Activated naive CD8-positive, alpha-beta T cell treated with anti-CD3 and anti-CD28 coated beads, Interleukin-2, amount 50 U/mL, for 24 hours (primary cell): ENCODE data around the gene PRKN.
"Not testable (repeated sequence)": the region's sequence is repeated elsewhere in the genome, so short reads cannot be mapped to it uniquely, and the experiment has no call there.

Experiments
- ATAC-seq: fragments of 150-1000 bp; cut with Tn5 transposase; one replicate; pipeline ENCODE4 v1.10.0; 2021
- DNase-seq: peaks from one replicate; pipeline ENCODE4 v3.0.0; 2021
- H3K27ac Mint-ChIP-seq: one replicate; pipeline ENCODE4 v1.8.0; 2021; ENCODE audit warnings: mild to moderate bottlenecking, mixed read lengths
- H3K27me3 Mint-ChIP-seq: one replicate; pipeline ENCODE4 v1.8.0; 2021; ENCODE audit warnings: mixed read lengths
- H3K36me3 Mint-ChIP-seq: one replicate; pipeline ENCODE4 v1.8.0; 2021; ENCODE audit warnings: low read depth, mixed read lengths
- H3K4me1 Mint-ChIP-seq: one replicate; pipeline ENCODE4 v1.8.0; 2021; ENCODE audit warnings: mixed read lengths
- H3K4me3 Mint-ChIP-seq: one replicate; pipeline ENCODE4 v1.8.0; 2021; ENCODE audit warnings: mild to moderate bottlenecking, moderate library complexity, mixed read lengths
- H3K9me3 Mint-ChIP-seq: one replicate; pipeline ENCODE4 v1.8.0; 2021; ENCODE audit warnings: mixed read lengths

Gene PRKN

DNA sequence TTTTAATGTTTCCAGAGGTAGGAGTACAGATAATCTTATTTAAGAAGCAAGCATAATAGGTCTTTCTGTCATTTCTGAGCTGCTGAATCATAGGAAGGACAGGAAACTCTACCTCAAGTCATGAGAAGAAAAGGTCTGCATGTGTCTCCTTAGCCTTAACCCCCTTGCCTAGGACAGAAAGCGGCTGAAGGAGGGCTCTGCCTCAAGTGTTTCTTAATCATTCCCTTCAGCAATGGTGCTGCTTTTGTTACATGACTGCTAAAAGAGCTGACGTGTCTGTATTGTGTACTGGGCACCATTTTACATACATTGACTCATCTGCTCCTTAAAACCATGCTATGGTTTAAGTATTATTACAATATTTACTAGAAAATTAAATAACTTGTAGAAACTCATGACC is 889.7 kb downstream of the PRKN start:
- Mint-ChIP-seq H3K4me1 (no peaks in the 10 kb centered on the region), H3K9me3 (no peaks in the 10 kb centered on the region), H3K36me3 (no peaks in the 10 kb centered on the region), H3K27me3 (no peaks in the 10 kb centered on the region), H3K27ac (no peak overlapping the region), H3K4me3 (no peak overlapping the region)
- ATAC-seq, result no peak
- DNase-seq, result no peak

DNA sequence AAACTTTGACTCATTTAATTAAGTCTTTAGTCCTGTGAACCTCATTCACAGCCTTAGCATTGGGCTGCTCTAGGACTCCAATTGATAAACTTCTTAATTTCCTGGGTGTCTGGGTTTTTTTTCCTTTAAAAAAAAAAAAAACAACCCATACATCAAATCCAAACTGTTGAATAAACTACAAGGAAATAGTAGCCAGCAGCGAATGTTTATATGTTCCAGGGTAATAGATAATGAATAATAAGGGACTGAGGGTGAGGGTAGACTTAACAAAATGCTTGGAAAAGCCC is 890.2 kb downstream of the PRKN start:
- H3K4me3 Mint-ChIP-seq, result no peak overlapping the region
- no peak for DNase-seq
- no peak for ATAC-seq
- H3K9me3 Mint-ChIP-seq, result no peaks in the 10 kb centered on the region
- no peaks in the 10 kb centered on the region for H3K4me1 Mint-ChIP-seq
- H3K27ac Mint-ChIP-seq, result no peak overlapping the region
- H3K36me3 Mint-ChIP-seq, result no peaks in the 10 kb centered on the region
- no peaks in the 10 kb centered on the region for H3K27me3 Mint-ChIP-seq

DNA sequence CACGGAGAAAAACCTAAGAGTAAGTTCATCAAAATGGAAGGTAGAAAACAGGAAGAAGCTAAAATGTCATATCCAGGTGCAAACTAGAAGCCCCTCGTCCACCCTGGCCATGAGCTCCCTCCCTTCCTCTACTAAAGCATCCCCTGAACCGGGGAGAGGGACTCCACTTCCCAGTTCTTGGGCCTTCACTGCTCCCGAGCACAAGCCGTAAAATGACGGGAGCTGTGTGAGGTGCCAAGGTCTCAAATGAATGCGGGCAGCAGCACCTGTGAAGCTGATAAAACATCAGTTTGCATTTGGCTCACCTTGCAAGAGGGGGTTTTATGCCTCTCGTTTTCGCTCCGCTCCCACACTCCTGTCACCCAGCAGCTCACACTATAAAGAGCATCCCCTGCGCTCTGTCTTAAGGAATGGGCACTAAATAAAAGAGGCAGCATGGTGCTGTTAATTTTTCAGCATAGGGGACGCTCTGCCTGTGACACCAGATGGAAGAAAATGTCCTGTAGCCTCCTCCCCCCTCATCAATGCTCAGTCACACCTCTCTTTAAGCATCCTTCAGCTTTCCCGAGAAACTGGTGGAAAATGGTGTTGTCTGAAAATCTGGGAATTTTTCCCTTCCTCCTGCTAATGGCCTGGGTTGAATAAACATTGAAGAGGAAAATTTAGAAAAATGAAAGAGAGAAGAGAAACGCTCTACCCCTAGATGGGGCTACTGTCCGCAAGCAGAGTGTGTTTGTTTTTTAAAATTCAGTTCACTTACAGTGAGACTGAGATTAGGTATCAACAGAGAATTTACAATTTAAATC is 890.7 kb downstream of the PRKN start:
- Mint-ChIP-seq H3K36me3 (no peaks in the 10 kb centered on the region), H3K4me1 (no peaks in the 10 kb centered on the region), H3K4me3 (no peak overlapping the region), H3K27me3 (no peaks in the 10 kb centered on the region), H3K27ac (no peak overlapping the region), H3K9me3 (no peaks in the 10 kb centered on the region)
- no peak for DNase-seq
- no peak for ATAC-seq

DNA sequence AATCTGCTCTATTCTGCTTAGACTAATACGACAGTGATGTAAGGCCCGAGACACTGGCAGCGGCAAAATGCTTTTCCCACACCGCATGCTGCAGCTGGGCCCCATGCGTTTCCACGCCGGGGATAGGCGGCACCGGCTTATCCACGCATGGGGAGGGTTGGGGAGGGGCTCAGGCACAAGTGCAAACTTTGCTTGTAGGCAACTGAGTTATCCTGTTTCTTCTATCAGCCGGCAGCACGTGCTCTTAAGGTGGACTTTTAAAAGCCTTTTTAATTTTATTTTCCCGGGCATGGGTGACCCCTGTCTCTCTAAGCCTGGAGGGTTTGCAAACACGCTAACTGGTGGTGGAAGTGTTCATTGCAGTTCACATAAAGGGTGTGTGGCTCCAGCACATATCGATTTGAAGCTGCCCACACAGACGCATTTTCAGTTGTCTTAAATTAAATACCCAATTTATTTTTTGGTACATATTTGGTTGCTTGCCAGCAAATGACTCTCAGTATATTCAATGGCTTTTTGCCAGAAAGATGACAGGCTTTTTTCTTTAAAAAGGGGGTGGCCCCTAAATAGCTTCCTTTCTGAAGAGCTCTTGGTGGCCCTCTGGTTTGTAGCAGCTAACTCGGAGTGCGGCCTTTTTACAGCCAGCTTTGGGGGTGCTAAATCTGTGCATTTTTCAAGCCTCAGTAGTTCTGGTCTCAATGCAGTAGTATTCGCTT is 891.9 kb downstream of the PRKN start:
- H3K36me3 Mint-ChIP-seq, result no peaks in the 10 kb centered on the region
- ATAC-seq, result no peak
- H3K27me3 Mint-ChIP-seq, result no peaks in the 10 kb centered on the region
- H3K4me3 Mint-ChIP-seq, result no peak overlapping the region
- no peaks in the 10 kb centered on the region for H3K9me3 Mint-ChIP-seq
- H3K27ac Mint-ChIP-seq, result no peak overlapping the region
- DNase-seq, result no peak
- H3K4me1 Mint-ChIP-seq, result no peaks in the 10 kb centered on the region

DNA sequence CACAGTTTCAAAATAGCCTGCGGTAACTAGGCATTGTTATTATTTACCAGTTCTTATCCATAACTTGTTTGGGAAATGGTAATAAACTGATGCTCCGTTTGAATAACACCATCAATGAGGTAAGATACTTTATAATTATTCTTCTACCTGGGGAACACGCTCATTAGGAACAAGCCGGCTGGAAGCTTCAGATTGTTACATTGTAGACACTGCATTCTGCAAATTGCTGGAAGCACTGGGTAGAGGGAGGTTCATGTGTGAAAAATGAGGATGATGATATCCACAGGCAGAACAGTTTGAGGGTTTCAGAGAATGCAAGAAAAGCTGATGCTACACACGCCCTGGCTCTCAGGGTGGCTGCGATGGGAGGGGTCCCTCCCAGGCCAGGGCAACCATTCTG is 893.1 kb downstream of the PRKN start:
- Mint-ChIP-seq H3K9me3 (no peaks in the 10 kb centered on the region), H3K4me3 (no peak overlapping the region), H3K27ac (no peak overlapping the region)

DNA sequence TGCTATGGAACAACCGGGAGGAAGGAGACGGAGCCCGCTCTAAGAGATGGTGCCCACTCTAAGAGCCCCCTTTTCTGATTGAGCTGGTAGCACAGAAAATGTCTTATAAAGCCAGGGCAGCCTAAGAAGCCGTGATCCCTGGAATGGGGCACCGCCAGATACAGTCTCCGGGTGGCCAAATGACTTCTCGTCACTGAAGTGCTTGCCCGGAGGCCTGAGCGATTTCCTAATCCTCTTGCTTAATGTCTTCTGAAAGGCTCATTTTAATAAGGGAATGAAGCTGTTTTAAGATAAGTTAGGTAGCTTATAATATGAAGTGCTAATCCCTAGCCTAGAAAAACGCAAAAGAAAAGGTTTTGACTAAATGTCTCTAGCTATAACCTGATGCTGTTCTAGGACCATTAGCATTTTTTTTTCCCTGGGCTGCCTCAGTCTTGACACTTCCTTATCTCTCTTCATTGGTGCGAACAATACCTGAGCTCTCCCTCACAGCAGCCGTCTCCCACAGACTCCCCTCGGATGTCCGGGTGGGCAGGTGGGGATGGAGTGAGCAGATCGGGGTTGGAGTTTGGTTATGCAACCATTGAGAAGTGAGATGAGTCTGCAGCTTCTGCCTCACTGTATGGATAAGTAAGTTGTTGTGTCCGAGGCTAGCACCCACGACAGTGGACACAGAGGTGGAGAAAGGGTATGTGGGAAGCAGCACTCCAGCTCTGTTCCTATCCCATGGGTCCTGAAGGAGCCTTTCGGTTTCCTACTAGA is 894.3 kb downstream of the PRKN start:
- no peaks in the 10 kb centered on the region for H3K9me3 Mint-ChIP-seq
- no peaks in the 10 kb centered on the region for H3K27me3 Mint-ChIP-seq
- H3K4me1 Mint-ChIP-seq, result no peaks in the 10 kb centered on the region
- ATAC-seq (no peak), DNase-seq (no peak)
- H3K36me3 Mint-ChIP-seq, result no peaks in the 10 kb centered on the region
- H3K27ac Mint-ChIP-seq, result no peak overlapping the region
- no peak overlapping the region for H3K4me3 Mint-ChIP-seq

More for the DNA sequence above, 893.1 kb downstream of the PRKN start:
- Mint-ChIP-seq H3K36me3 (no peaks in the 10 kb centered on the region), H3K4me1 (no peaks in the 10 kb centered on the region), H3K27me3 (no peaks in the 10 kb centered on the region)
- ATAC-seq (no peak), DNase-seq (no peak)

DNA sequence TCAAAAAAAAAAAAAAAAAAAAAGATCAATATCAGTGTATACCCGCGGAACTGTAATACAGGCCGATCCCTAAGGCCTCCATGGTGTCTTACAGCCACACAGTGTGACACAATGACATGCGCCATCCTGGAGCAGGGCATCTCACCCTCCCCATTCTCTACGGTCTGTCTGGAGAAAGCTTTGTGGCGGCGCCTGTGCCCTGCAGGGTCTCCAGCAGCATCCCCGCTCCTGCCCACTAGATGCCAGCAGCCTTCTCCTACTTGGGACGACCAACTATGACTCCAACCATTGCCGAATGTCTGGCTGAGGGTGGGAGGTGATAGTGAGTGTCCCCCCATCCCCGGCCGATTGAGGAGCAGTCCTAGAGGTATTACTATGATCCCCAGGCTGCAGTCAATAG is 894.9 kb downstream of the PRKN start:
- H3K27ac Mint-ChIP-seq, result no peak overlapping the region
- DNase-seq (no peak), ATAC-seq (no peak)
- no peak overlapping the region for H3K4me3 Mint-ChIP-seq
- no peaks in the 10 kb centered on the region for H3K27me3 Mint-ChIP-seq
- no peaks in the 10 kb centered on the region for H3K9me3 Mint-ChIP-seq
- no peaks in the 10 kb centered on the region for H3K36me3 Mint-ChIP-seq
- H3K4me1 Mint-ChIP-seq, result no peaks in the 10 kb centered on the region

DNA sequence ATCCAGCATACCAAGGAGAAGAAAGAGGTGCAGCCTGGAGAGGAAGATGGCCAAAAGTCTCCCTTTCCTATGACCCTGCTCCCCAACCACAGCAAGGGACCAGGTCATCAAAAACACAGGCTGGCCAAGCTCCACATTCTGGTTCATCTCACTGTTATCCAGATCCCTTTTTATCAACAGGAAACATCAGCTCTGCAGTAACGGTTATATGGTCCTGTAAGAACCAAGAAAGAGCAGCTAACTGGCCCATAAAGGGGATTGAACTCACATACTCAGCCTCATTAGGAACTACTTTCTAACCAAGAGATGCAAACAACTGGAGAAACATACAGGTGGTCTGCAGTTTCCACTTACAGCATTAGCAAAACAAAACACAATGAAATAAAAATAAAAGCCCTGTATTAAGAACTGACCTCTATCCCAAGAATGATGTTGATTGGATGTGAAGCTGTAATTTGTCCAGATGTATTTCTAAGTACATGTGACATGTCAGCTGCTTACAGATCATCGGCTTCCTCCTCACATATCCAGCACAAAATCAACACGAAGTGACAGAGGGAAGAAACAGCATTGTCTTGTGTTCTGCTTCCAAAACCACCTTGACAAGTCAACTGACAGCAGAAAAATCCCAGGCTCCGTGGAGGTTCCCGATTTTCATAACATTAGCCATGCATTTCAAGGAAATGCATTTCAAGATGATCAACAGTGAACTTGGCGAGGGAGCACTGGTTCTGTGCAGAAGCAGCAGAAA is 896.5 kb downstream of the PRKN start:
- H3K27me3 Mint-ChIP-seq, result no peaks in the 10 kb centered on the region
- ATAC-seq (no peak), DNase-seq (no peak)
- no peak overlapping the region for H3K4me3 Mint-ChIP-seq
- no peak overlapping the region for H3K27ac Mint-ChIP-seq
- no peaks in the 10 kb centered on the region for H3K36me3 Mint-ChIP-seq
- H3K4me1 Mint-ChIP-seq, result no peaks in the 10 kb centered on the region
- H3K9me3 Mint-ChIP-seq, result no peaks in the 10 kb centered on the region

DNA sequence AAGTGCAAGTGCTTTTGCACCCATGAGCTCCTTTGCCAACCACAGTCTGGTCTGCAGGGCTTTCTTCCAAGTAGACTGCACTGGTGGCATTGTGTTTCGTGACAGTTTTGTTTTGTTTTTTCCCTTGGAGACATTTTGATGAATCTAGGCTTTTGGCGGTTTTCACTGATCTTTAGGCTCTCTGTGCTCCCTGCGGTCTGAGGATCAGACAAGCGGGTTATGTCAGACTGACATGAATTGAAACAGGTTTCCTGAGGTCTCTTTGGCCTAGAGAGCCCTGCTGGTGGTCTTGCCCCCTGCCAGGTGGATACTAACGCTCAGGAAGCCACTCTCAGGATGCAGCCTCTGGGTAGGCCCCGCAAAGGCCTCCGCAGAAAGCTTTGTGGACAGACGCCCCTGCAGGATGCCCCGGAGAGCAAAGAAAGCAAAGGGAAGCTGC is 898.3 kb downstream of the PRKN start:
- Mint-ChIP-seq H3K9me3 (no peaks in the 10 kb centered on the region), H3K4me1 (no peaks in the 10 kb centered on the region), H3K27me3 (no peaks in the 10 kb centered on the region), H3K27ac (no peak overlapping the region), H3K4me3 (no peak overlapping the region), H3K36me3 (no peaks in the 10 kb centered on the region)
- DNase-seq (no peak), ATAC-seq (no peak)

DNA sequence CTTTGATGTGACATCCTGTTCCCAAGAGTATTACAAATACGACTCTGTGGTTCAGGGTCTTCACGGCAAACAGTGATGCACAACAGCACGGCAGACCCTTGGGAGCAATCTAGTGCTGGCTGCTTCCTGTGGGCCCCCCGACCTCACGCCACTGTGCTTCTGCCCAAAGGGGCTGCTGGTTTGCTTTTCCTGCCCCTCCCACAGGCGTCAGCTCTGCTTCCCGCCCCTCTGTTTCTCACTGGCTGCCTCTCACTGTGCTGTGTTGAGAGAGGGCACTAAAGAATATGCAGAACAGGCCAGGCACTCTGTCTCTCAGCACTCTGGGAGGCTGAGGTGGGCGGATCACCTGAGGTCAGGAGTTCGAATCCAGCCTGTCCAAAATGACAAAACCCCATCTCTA is 899.2 kb downstream of the PRKN start:
- no peak overlapping the region for H3K4me3 Mint-ChIP-seq
- H3K27me3 Mint-ChIP-seq, result no peaks in the 10 kb centered on the region
- H3K36me3 Mint-ChIP-seq, result no peaks in the 10 kb centered on the region
- DNase-seq (no peak), ATAC-seq (no peak)
- H3K9me3 Mint-ChIP-seq, result no peaks in the 10 kb centered on the region
- H3K27ac Mint-ChIP-seq, result no peak overlapping the region
- H3K4me1 Mint-ChIP-seq, result no peaks in the 10 kb centered on the region

DNA sequence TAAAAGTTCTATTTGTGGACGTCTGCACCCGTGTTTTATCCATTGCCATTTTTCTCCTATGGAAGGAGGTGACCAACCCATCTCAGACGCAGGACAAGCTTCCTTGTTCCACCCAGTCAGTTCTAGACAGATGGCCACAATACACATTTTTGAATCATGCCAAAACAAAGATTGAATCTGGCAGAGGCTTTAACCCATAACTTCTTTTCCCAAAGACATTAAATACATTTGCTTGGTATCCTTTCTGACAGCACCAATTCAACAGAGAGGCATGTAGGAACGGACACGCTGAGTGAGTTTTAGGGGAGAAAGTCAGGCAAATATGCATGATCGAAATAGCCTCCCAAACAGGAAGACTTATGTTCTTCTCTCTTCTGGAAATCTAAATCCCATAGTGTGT is 901.1 kb downstream of the PRKN start:
- no peak overlapping the region for H3K27ac Mint-ChIP-seq
- H3K36me3 Mint-ChIP-seq, result no peaks in the 10 kb centered on the region
- no peak overlapping the region for H3K4me3 Mint-ChIP-seq
- DNase-seq, result no peak
- no peaks in the 10 kb centered on the region for H3K4me1 Mint-ChIP-seq
- H3K27me3 Mint-ChIP-seq, result no peaks in the 10 kb centered on the region
- no peak for ATAC-seq
- H3K9me3 Mint-ChIP-seq, result no peaks in the 10 kb centered on the region

DNA sequence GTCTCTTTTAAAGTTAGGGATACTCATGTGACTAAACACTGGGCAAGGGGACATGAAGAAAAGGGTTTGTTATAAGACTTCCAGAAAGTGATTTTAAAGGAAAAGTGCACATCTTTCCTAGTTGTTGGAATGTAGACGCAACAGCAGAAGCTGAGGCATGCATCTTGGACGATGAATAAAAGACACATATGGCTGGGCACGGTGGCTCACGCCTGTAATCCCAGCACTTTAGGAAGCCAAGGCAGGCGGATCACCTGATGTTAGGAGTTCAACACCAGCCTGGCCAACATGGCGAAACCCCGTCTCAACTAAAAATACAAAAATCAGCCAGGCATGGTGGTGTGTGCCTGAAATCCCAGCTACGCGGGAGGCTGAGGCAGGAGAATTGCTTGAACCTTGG is 905.4 kb downstream of the PRKN start:
- DNase-seq, H3K27me3 Mint-ChIP-seq, ATAC-seq, H3K9me3 Mint-ChIP-seq, H3K4me3 Mint-ChIP-seq, H3K36me3 Mint-ChIP-seq, H3K4me1 Mint-ChIP-seq, H3K27ac Mint-ChIP-seq: not testable (repeated sequence)

DNA sequence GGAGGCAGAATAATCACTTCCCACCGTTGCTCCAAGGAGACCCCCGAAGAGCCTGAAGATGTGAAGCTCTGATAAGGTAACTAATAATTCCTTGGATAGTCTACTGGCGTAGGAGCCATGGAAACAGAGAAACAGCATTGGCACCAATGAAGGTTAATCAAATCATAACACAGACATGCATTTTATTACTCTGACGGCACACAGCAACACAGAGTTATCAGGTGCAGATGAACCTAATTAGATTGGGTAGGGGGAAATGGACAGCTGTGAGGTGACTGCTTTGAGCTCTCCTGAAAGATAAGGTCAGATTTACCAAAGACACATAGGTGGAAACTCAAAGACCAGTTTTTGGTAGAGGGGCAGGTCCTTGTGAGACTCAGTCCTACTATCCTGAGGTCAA is 909.7 kb downstream of the PRKN start:
- Mint-ChIP-seq H3K4me3 (no peak overlapping the region), H3K27me3 (no peaks in the 10 kb centered on the region), H3K4me1 (no peaks in the 10 kb centered on the region), H3K36me3 (no peaks in the 10 kb centered on the region), H3K9me3 (peaks cover 8% of the 10 kb centered on the region), H3K27ac (no peak overlapping the region)
- DNase-seq (no peak), ATAC-seq (no peak)

DNA sequence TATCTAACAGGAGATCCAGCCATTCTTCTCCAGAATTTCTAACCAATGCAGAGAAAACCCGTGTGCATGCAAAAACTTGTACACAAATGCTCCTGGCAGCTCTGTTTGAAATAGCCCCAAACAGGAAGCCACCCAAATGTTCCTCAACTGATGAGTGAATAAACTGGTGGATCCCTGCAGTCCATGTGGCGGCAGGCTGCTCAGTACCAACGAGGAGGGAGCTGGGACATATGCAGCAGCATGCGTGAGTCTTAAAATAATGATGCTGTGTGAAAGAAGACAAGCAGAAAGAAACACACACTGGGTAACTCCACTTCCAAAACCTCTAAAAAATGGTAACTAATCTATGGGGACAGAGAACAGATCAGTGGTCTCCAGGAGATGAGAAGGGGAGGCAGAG is 911.6 kb downstream of the PRKN start:
- peaks cover 12% of the 10 kb centered on the region for H3K9me3 Mint-ChIP-seq
- no peaks in the 10 kb centered on the region for H3K36me3 Mint-ChIP-seq
- no peak overlapping the region for H3K4me3 Mint-ChIP-seq
- no peak overlapping the region for H3K27ac Mint-ChIP-seq
- no peak for DNase-seq
- no peaks in the 10 kb centered on the region for H3K4me1 Mint-ChIP-seq
- no peak for ATAC-seq
- H3K27me3 Mint-ChIP-seq, result no peaks in the 10 kb centered on the region
